NCI-H1105 treated with DMSO at 0.1 percent for 48 hours (cell line): ENCODE data around the gene MINK1.

ENCODE experiments used
- DNase-seq: peaks from one replicate; lab custom pipeline; 2025; lab: John Stamatoyannopoulos, UW

MINK1 gene

GRCh38 chr17:4872786-4873185 is 39.6 kb downstream of the MINK1 start:
- DNase-seq: no peak

GRCh38 chr17:4877089-4877488 is 43.9 kb downstream of the MINK1 start:
- no peak for DNase-seq

DNA sequence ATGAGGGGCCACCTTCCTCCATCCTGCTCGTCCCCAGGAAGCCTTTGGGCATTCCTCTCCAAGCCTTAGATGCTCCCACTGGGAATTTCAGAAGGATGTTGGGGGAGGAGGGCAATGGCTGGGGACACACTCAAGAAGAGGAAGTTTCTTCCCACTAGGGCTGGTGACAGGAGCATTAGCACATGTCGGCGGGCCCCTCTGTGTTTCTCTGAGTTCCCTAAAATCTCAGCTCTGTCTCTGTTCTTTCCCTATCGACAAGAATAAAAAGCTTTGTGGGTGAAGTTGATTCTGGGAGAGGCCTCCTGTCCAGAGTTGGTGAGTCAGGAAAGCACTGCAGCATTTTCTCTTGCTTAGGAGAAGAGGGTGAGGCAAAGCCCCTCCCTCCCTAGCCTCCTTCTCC is 46.5 kb downstream of the MINK1 start:
- no peak for DNase-seq

DNA sequence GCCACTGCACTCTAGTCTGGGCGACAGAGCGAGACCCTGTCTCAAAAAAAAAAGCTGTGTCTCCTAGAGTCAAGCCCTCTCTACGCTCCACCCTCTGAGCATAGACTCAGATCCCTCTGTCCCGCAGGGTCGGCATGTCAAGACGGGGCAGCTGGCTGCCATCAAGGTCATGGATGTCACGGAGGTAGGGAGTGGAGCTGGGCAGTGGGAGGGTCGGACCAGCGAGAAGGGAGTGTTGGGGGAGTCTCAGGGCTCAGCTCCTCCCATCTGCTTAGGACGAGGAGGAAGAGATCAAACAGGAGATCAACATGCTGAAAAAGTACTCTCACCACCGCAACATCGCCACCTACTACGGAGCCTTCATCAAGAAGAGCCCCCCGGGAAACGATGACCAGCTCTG is 47.7 kb downstream of the MINK1 start:
- no peak for DNase-seq

DNA sequence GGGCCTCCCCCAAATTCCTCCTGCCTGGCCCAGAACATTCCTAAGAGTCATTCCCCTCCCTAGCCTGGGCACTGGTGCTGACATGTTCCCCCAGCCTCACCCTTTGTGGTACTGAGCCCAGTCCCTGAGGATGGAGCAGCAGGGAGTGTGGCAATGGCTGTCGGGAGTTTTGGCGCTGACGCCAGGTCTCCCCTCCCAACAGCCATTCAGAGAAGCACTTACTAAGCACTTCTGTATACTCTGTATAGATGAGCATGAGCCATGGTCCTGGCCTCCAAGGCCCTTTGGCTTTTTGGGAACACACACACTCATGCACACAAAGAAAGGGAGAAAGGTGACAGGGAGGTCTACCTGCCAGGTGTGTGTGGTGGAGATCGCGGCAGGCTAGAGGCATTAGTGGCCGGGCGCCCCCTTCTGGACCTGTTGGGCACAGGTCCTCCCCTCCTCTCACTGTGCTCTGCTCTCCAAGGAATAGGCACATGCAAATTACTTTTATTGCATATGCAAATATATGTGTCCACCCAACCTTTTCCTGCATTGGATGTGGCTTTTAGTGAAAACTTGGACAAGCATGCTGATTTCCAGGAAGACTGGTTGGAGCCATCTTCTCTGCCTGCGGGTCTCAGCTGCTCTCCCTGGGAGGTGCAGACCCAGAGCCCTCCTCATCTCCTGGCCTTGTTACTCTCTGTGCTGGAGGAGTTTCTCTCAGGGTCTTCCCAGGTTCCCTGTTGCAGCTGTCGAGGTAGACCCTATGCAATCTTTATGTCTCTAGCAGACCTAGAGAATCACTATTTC is 48.8 kb downstream of the MINK1 start:
- DNase-seq: peak; percentile 80

GRCh38 chr17:4884489-4884888 is 51.3 kb downstream of the MINK1 start:
- no peak for DNase-seq

- no peak for DNase-seq
Measured at GRCh38 chr17:4886830-4887229, 53.7 kb downstream of the MINK1 start.

DNA sequence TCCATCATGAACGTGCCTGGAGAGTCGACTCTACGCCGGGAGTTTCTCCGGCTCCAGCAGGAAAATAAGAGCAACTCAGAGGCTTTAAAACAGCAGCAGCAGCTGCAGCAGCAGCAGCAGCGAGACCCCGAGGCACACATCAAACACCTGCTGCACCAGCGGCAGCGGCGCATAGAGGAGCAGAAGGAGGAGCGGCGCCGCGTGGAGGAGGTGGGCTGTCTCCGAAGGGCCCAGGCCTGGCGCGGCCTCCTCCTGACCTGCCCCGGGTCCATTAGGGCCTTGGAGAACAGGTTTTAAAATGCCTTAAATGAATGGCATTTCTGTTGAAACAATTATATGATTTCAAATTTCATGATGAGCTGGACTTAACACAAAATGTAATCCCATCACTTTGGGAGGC is 54.4 kb downstream of the MINK1 start:
- no peak for DNase-seq

GRCh38 chr17:4891411-4892410 is 58.6 kb downstream of the MINK1 start:
- DNase-seq: no peak

- no peak for DNase-seq
Measured at GRCh38 chr17:4892499-4893221, 59.5 kb downstream of the MINK1 start.

GRCh38 chr17:4893272-4893671 is 60.1 kb downstream of the MINK1 start:
- no peak for DNase-seq

DNA sequence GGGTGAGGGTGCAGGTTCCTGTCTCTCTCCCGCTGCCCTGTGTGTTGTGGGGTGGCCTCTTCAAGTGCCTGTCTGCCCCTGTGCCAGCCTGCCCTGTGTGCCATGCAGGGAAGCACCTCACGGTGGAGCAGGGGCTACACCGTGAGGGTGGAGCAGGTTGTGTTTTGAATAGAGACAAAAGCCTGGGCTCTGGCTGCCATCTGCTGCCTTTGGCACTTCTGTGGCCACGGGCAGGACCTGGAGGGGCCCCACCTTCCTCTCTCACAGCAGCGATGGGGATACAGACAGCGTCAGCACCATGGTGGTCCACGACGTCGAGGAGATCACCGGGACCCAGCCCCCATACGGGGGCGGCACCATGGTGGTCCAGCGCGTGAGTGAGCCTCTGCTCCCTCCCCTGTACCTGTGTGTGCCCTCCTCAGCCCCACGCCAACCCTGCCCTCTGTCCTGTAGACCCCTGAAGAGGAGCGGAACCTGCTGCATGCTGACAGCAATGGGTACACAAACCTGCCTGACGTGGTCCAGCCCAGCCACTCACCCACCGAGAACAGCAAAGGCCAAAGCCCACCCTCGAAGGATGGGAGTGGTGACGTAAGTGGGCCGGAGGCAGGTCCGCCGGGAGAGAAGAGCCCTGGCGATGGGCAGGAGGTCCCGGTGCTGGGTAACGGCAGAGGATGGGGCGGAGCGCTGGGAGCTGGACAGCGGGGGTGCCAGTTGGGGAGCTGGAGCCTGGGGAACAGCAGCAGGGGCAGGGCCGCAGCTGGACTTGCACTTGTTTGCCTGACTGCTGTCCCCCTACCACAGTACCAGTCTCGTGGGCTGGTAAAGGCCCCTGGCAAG is 60.8 kb downstream of the MINK1 start:
- DNase-seq: no peak

GRCh38 chr17:4895121-4895520 is 62.0 kb downstream of the MINK1 start:
- DNase-seq: no peak

GRCh38 chr17:4895657-4896331 is 62.7 kb downstream of the MINK1 start:
- DNase-seq: no peak

DNA sequence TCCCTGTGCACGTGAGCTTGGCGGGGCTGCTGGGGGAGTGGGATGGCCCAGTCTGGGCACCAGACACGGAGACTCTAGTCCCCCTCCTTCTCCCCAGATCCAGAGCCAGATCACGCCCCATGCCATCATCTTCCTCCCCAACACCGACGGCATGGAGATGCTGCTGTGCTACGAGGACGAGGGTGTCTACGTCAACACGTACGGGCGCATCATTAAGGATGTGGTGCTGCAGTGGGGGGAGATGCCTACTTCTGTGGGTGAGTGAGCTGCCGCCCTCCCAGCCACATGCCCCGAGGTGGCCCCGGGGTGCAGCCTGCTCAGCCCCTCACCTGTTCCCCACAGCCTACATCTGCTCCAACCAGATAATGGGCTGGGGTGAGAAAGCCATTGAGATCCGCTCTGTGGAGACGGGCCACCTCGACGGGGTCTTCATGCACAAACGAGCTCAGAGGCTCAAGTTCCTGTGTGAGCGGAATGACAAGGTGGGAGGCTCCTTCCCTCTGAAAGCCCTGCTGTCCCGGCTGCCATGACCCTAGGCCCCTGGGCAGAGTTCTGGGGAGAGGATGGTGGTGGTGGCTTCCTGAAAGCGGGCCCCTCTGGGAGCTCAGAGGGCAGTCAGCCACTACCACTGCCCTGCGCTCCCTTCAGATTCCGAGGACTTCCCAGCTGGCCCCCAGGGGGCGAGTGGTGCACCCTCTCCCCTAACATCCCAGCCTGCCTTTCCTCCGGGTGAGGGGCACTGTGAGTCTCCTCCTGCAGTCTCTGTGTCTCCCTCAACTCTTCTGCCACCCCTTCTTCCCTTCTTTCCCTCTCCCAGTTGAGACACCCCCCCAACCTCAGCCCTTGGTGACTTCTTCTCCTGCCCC is 63.4 kb downstream of the MINK1 start:
- DNase-seq: no peak

DNA sequence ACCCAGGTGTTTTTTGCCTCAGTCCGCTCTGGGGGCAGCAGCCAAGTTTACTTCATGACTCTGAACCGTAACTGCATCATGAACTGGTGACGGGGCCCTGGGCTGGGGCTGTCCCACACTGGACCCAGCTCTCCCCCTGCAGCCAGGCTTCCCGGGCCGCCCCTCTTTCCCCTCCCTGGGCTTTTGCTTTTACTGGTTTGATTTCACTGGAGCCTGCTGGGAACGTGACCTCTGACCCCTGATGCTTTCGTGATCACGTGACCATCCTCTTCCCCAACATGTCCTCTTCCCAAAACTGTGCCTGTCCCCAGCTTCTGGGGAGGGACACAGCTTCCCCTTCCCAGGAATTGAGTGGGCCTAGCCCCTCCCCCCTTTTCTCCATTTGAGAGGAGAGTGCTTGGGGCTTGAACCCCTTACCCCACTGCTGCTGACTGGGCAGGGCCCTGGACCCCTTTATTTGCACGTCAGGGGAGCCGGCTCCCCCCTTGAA is 64.1 kb downstream of the MINK1 start:
- DNase-seq: no peak

DNA sequence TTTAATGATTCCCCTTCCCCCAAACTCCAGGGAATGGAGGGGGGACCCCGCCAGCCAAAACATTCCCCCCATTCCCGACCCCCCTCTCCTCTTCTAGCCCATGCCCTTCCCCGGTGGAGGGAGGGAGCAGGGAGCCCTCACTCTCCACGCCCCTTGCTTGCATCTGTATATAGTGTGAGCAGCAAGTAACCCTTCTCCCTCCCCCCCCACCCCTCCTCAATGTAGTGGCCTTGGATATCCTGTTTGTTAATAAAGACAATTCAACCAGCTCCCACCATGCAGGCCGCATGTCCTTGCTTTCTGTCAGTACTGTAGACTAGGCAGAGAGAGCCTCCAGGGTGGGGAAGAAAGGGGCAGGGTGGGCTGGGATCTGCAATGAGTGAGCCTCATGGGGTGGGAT is 64.6 kb downstream of the MINK1 start:
- DNase-seq: no peak

GRCh38 chr17:4898351-4898750 is 65.2 kb downstream of the MINK1 start:
- no peak for DNase-seq

- no peak for DNase-seq
Measured at GRCh38 chr17:4898927-4899326, 65.8 kb downstream of the MINK1 start.
